ENCODE results near the gene ACADSB. TPM values are rescaled to one million over a fixed set of nuclear protein-coding genes. Genes with fewer than 3 reads are reported as not detected.

The ACADSB gene
- total and polyA plus RNA-seq, 2 experiments from 2014 or later = 3.7 to 6.5 TPM

DNA sequence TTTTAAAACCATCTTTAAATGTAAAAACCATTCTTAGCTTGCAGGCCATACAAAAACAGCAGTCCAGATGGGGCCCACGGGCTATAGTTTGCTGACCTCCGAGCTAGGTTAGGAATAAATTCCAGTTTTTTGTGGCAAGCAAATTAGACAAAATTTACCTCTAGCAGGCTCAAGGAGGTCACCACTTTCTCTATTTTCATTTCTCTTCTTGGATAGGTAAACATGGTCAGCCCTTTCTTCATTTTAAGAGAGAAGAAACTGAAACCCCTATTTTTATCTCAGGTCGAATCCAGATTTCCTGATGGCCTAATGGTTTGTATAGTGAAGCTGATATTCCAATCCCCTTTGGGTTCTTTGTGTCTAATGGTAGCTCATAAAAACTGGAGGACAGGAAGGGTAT lies 10.9 kb upstream of the ACADSB start (continued):
- TF ChIP-seq CREB1 (CRISPR knock-in tag; IDR thresholded peaks at IDR 0.05; ENCODE audit: low read depth) (no peak), STAT1 (IDR thresholded peaks at IDR 0.05; ENCODE audit: unreplicated experiment) (no peak), ZNF114 (CRISPR knock-in tag; IDR thresholded peaks at IDR 0.05) (no peak), NANOG (IDR thresholded peaks at IDR 0.05; ENCODE audit: borderline replicate concordance) (no peak), ZNF331 (CRISPR knock-in tag; IDR thresholded peaks at IDR 0.05; ENCODE audit: low read depth) (no peak)
- TF ChIP-seq, protein P1, sequence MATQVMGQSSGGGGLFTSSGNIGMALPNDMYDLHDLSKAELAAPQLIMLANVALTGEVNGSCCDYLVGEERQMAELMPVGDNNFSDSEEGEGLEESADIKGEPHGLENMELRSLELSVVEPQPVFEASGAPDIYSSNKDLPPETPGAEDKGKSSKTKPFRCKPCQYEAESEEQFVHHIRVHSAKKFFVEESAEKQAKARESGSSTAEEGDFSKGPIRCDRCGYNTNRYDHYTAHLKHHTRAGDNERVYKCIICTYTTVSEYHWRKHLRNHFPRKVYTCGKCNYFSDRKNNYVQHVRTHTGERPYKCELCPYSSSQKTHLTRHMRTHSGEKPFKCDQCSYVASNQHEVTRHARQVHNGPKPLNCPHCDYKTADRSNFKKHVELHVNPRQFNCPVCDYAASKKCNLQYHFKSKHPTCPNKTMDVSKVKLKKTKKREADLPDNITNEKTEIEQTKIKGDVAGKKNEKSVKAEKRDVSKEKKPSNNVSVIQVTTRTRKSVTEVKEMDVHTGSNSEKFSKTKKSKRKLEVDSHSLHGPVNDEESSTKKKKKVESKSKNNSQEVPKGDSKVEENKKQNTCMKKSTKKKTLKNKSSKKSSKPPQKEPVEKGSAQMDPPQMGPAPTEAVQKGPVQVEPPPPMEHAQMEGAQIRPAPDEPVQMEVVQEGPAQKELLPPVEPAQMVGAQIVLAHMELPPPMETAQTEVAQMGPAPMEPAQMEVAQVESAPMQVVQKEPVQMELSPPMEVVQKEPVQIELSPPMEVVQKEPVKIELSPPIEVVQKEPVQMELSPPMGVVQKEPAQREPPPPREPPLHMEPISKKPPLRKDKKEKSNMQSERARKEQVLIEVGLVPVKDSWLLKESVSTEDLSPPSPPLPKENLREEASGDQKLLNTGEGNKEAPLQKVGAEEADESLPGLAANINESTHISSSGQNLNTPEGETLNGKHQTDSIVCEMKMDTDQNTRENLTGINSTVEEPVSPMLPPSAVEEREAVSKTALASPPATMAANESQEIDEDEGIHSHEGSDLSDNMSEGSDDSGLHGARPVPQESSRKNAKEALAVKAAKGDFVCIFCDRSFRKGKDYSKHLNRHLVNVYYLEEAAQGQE (IDR thresholded peaks at IDR 0.05; ENCODE audit: unreplicated experiment) = no peak

DNA sequence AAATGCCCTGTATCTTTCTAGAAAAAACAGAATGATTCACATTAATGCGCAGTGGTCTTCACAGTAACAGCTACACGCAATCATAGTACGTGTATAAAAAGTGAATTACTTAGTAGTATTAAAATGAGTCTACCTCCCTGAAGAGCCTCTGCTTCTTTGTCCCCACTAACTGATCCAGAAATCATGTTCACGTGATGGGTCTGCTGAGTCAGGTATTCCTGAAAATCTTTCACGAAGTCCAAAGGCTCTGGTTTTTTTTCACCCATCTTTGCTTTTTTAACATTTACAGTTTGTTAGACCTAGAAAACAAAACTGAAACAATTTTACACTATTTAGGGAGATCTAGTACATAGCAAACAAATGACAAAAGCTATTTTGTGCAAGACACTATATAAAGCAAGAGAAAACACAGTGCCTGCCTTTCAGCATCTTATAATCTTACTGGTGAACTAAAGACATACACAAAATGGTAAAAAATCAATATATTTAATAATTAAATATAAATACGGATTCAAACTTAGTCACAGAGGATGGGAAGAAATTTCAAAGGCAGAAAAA lies 10.4 kb upstream of the ACADSB start:
- no peaks in the 10 kb centered on the region for H3K27me3 Mint-ChIP-seq (ENCODE audit: insufficient read depth, low read depth, poor library complexity)
- Histone ChIP-seq H3K36me3 (ENCODE audit: insufficient read depth) (peaks cover 3% of the 10 kb centered on the region; the same call in 1 of the 2 replicates), H3F3A (replicated peaks; ENCODE audit: low read depth) (no peaks in the 10 kb centered on the region), H3K27me3 (ENCODE audit: insufficient read depth) (no peaks in the 10 kb centered on the region), H3K27ac (ENCODE audit: low read depth) (no peak overlapping the region), H4K20me1 (replicated peaks; ENCODE audit: insufficient read depth) (peaks cover 28% of the 10 kb centered on the region), H3K4me3 (no peak overlapping the region), H3K9me2 (ENCODE audit: insufficient read depth) (no peaks in the 10 kb centered on the region), H2AFZ (no peak overlapping the region), H3K4me2 (no peak overlapping the region), H3K79me2 (replicated peaks; ENCODE audit: insufficient read depth) (peaks cover 46% of the 10 kb centered on the region), H3K4me1 (ENCODE audit: insufficient read depth) (no peaks in the 10 kb centered on the region)
- H3K4me1 Mint-ChIP-seq = peaks cover 9% of the 10 kb centered on the region; the same call in 2 of the 3 replicates
- H3K4me3 Mint-ChIP-seq = no peak overlapping the region
- H3K36me3 Mint-ChIP-seq (ENCODE audit: low read depth) = peaks cover 22% of the 10 kb centered on the region
- TF ChIP-seq POLR2AphosphoS5 (IDR thresholded peaks at IDR 0.05; ENCODE audit: low read depth) = no peak
- DNase-seq (ENCODE audit: low spot score) (no peak), ATAC-seq (no peak)
- no peak overlapping the region for H3K27ac Mint-ChIP-seq
- H3K9me3 Mint-ChIP-seq = no peaks in the 10 kb centered on the region

DNA sequence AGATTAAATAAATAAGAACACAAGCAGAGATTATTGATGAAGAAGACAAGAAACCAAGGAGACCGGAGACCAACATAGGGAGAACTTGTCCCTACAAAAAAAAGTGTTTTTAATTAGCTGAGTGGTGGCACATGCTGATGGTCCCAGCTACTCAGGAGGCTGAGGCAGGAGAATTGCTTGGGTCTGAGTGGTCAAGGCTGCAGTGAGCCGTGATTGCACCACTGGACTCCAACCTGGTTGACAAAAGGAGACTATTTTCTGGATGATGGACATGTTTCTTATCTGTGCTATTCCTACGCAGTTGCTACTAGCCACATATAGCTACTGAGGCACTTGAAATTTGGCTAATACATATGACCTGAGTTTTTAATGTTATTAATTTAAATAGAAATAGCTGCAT lies 9.9 kb upstream of the ACADSB start:
- Histone ChIP-seq H3F3A (replicated peaks; ENCODE audit: low read depth) (no peaks in the 10 kb centered on the region), H3K27me3 (ENCODE audit: insufficient read depth) (no peaks in the 10 kb centered on the region), H2AFZ (no peak overlapping the region), H3K36me3 (ENCODE audit: insufficient read depth) (no peaks in the 10 kb centered on the region), H4K20me1 (replicated peaks; ENCODE audit: insufficient read depth) (peaks cover 28% of the 10 kb centered on the region), H3K79me2 (replicated peaks; ENCODE audit: insufficient read depth) (peaks cover 51% of the 10 kb centered on the region), H3K4me2 (no peak overlapping the region), H3K4me1 (ENCODE audit: insufficient read depth) (no peaks in the 10 kb centered on the region), H3K4me3 (no peak overlapping the region), H3K27ac (ENCODE audit: low read depth) (no peak overlapping the region), H3K9me2 (ENCODE audit: insufficient read depth) (no peaks in the 10 kb centered on the region)
- Mint-ChIP-seq H3K4me1 (peaks cover 9% of the 10 kb centered on the region; the same call in 2 of the 3 replicates), H3K9me3 (no peaks in the 10 kb centered on the region), H3K36me3 (ENCODE audit: low read depth) (peaks cover 20% of the 10 kb centered on the region), H3K27me3 (ENCODE audit: insufficient read depth, low read depth, poor library complexity) (no peaks in the 10 kb centered on the region), H3K27ac (no peak overlapping the region), H3K4me3 (no peak overlapping the region)
- no peak for DNase-seq (ENCODE audit: low spot score)
- ATAC-seq = no peak
- TF ChIP-seq POLR2AphosphoS5 (IDR thresholded peaks at IDR 0.05; ENCODE audit: low read depth) (no peak), EZH2phosphoT487 (IDR thresholded peaks at IDR 0.05; ENCODE audit: unreplicated experiment) (no peak), ZNF331 (CRISPR knock-in tag; IDR thresholded peaks at IDR 0.05; ENCODE audit: low read depth) (no peak)
- TF ChIP-seq, protein P2, sequence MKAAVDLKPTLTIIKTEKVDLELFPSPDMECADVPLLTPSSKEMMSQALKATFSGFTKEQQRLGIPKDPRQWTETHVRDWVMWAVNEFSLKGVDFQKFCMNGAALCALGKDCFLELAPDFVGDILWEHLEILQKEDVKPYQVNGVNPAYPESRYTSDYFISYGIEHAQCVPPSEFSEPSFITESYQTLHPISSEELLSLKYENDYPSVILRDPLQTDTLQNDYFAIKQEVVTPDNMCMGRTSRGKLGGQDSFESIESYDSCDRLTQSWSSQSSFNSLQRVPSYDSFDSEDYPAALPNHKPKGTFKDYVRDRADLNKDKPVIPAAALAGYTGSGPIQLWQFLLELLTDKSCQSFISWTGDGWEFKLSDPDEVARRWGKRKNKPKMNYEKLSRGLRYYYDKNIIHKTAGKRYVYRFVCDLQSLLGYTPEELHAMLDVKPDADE (IDR thresholded peaks at IDR 0.05) = no peak
- TF ChIP-seq, protein P3, sequence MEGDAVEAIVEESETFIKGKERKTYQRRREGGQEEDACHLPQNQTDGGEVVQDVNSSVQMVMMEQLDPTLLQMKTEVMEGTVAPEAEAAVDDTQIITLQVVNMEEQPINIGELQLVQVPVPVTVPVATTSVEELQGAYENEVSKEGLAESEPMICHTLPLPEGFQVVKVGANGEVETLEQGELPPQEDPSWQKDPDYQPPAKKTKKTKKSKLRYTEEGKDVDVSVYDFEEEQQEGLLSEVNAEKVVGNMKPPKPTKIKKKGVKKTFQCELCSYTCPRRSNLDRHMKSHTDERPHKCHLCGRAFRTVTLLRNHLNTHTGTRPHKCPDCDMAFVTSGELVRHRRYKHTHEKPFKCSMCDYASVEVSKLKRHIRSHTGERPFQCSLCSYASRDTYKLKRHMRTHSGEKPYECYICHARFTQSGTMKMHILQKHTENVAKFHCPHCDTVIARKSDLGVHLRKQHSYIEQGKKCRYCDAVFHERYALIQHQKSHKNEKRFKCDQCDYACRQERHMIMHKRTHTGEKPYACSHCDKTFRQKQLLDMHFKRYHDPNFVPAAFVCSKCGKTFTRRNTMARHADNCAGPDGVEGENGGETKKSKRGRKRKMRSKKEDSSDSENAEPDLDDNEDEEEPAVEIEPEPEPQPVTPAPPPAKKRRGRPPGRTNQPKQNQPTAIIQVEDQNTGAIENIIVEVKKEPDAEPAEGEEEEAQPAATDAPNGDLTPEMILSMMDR (conservative IDR thresholded peaks at IDR 0.05; ENCODE audit: low read depth in 2 of 2) = no peak
